Prostate gland (tissue), 2 donors: ENCODE measurements around the gene TSPAN10. TPM values are rescaled to one million over a fixed set of nuclear protein-coding genes. Genes with fewer than 3 reads are reported as not detected.

ENCODE experiments used
- DNase-seq: peaks from one replicate; pipeline ENCODE4 v3.0.0-alpha.2; 2019; ENCODE audit warnings: low spot score
- H3K27ac ChIP-seq, 2 donors: fragments of 200-600 bp; sonication (generic); 2 replicates each; pipeline ENCODE4 v1.5.1; 2017 to 2019
- H3K27me3 ChIP-seq: fragments of 200-600 bp; sonication (generic); replicated peaks from 2 replicates; pipeline ENCODE4 v1.5.1; 2019; ENCODE audit not compliant: insufficient read depth
- H3K36me3 ChIP-seq, 2 donors: fragments of 200-600 bp; sonication (generic); 1 replicate in 1 of 2; 2 replicates in 1 of 2; pipeline versions ENCODE4 v1.5.1 to v1.8.1; 2017 to 2019
- H3K4me1 ChIP-seq: fragments of 200-600 bp; sonication (generic); replicated peaks from 2 replicates; pipeline ENCODE4 v1.5.1; 2019
- H3K4me3 ChIP-seq, 2 donors: fragments of 200-600 bp; sonication (generic); 2 replicates each; pipeline ENCODE4 v1.5.1; 2017 to 2019
- H3K9me3 ChIP-seq: fragments of 200-600 bp; sonication (generic); 2 replicates; pipeline ENCODE4 v1.5.1; 2017
- CTCF ChIP-seq, 4 experiments: fragments of 200-600 bp in 2 of 4; fragments of 450-650 bp in 2 of 4; sonication (generic) in 2 of 4; IDR thresholded peaks; 1 replicate in 3 of 4; 2 replicates in 1 of 4; pipeline ENCODE4 v1.5.1; 2016 to 2019; ENCODE audit warnings: antibody characterized with exemption in 4 of 4, mild to moderate bottlenecking in 2 of 4, moderate library complexity in 2 of 4
- POLR2A ChIP-seq: fragments of 450-650 bp; IDR thresholded peaks from one replicate; pipeline ENCODE4 v1.6.1; 2016; ENCODE audit warnings: antibody characterized with exemption, mild to moderate bottlenecking
- POLR2AphosphoS5 ChIP-seq: sonication (generic); formaldehyde crosslinking; IDR thresholded peaks from one replicate; pipeline ENCODE4 v1.6.1; 2017; ENCODE audit warnings: antibody characterized with exemption
- WGBS: methylation state at CpG from one replicate; pipeline ENCODE4 v1.1.5; 2018; 5-methylcytosine and 5-hydroxymethylcytosine counted together
- intact Hi-C: fragments of 100-400 bp; cut with DNase I; formaldehyde crosslinking; loops from one replicate; pipeline ENCODE4 v1.14.2; 2022
- microRNA-seq: library from miRNA; unstranded; fragments of <30 nt; microRNA quantifications from one replicate; pipeline ENCODE4, GENCODE V29; 2016
- small RNA-seq, 2 donors: library from RNA; depleted of rRNA; stranded (forward); fragments of <200 nt; gene quantifications; one replicate each; pipeline ENCODE3, GENCODE V24; 2016
- total RNA-seq, 2 donors: library from RNA; depleted of rRNA; stranded (reverse); fragments of >200 nt; gene quantifications; one replicate each; pipeline ENCODE4 v1.1.0, GENCODE V29; 2016

TSPAN10 gene
- total RNA-seq, 2 donors from 2014 or later, result 2.5 to 2.9 TPM

GRCh38 chr17:81695801-81696200, 58.8 kb downstream of the TSPAN10 start:
- intact Hi-C loops, result no loop called here
- H3K4me3 ChIP-seq, result no peak overlapping the region
- no peaks in the 10 kb centered on the region for H3K4me1 ChIP-seq
- WGBS, result 85% methylated on average over 22 of the region's 22 CpGs
- TF ChIP-seq POLR2AphosphoS5 (no peak), CTCF (IDR thresholded peaks at IDR 0.05) (no peak), POLR2A (no peak)
- H3K36me3 ChIP-seq, result peaks cover 19 to 46% of the 10 kb centered on the region in 2 donors
- H3K27me3 ChIP-seq, result no peaks in the 10 kb centered on the region
- no peak overlapping the region for H3K27ac ChIP-seq
- H3K9me3 ChIP-seq, result no peaks in the 10 kb centered on the region
- no peak for DNase-seq

- WGBS, result 89% methylated on average over 35 of the region's 40 CpGs
- peaks cover 19 to 41% of the 10 kb centered on the region in 2 donors for H3K36me3 ChIP-seq
- no peaks in the 10 kb centered on the region for H3K27me3 ChIP-seq
These were observed 59.4 kb downstream of the TSPAN10 start for GRCh38 chr17:81696218-81696941.

GRCh38 chr17:81697261-81698044, 60.5 kb downstream of the TSPAN10 start:
- TF ChIP-seq POLR2A (no peak), CTCF (IDR thresholded peaks at IDR 0.05) (no peak), POLR2AphosphoS5 (no peak)
- Histone ChIP-seq H3K27ac (no peak overlapping the region), H3K4me3 (no peak overlapping the region), H3K36me3 (peaks cover 19 to 31% of the 10 kb centered on the region in 2 donors), H3K27me3 (no peaks in the 10 kb centered on the region), H3K9me3 (no peaks in the 10 kb centered on the region), H3K4me1 (peaks cover 16% of the 10 kb centered on the region)
- intact Hi-C loops, result no loop called here
- 85% methylated on average over 25 of the region's 25 CpGs for WGBS
- DNase-seq, result no peak

More at GRCh38 chr17:81696218-81696941, 59.4 kb downstream of the TSPAN10 start:
- no peak overlapping the region for H3K4me3 ChIP-seq
- intact Hi-C loops, result no loop called here
- TF ChIP-seq POLR2AphosphoS5, result no peak
- TF ChIP-seq CTCF (IDR thresholded peaks at IDR 0.05), result no peak
- TF ChIP-seq POLR2A, result no peak
- no peak for DNase-seq
- H3K9me3 ChIP-seq, result no peaks in the 10 kb centered on the region
- peaks cover 5% of the 10 kb centered on the region for H3K4me1 ChIP-seq
- H3K27ac ChIP-seq, result no peak overlapping the region

Small RNA genes lying within 50 kb of the gene (microRNA-seq; reads per million reads assigned to microRNA genes)
- gene MIR6786, result 0.59 reads per million

Small RNA genes lying within 50 kb of the gene (small RNA-seq; reads per million reads assigned to genes)
- gene MIR6786, result 0 reads per million in 2 donors

Other genes starting within 250 kb of the TSPAN10 start
- gene BAHCC1, start 241.7 kb upstream of the TSPAN10 start, total RNA-seq, result 10 to 100 TPM; 11.4 to 28.9 TPM
- gene ACTG1, start 124.4 kb upstream of the TSPAN10 start, total RNA-seq, result 1,000 to 10,000 TPM; 2,438 to 3,181 TPM
- 1 to 10 TPM; 3.1 to 5.6 TPM for gene FSCN2, start 108.8 kb upstream of the TSPAN10 start, total RNA-seq
- 10 to 100 TPM; 27.8 to 44.4 TPM for gene FAAP100, start 84.8 kb upstream of the TSPAN10 start, total RNA-seq
- gene NPLOC4, start 84 bp upstream of the TSPAN10 start, total RNA-seq, result 10 to 100 TPM; 40.1 to 84.8 TPM
- not detected for gene PDE6G, start 19.3 kb downstream of the TSPAN10 start, total RNA-seq
- 10 to 100 TPM; 52.5 to 59.2 TPM for gene OXLD1, start 29.4 kb downstream of the TSPAN10 start, total RNA-seq
- gene CCDC137, start 29.5 kb downstream of the TSPAN10 start, total RNA-seq, result 10 to 100 TPM; 18.5 to 27.7 TPM
- 10 to 100 TPM; 27.9 to 49.5 TPM for gene ARL16, start 46.6 kb downstream of the TSPAN10 start, total RNA-seq
- gene HGS, start 46.8 kb downstream of the TSPAN10 start, total RNA-seq, result 100 to 1,000 TPM; 102 to 167 TPM
- 10 to 100 TPM; 53.4 to 63.5 TPM for gene MRPL12, start 66.2 kb downstream of the TSPAN10 start, total RNA-seq
- 10 to 100 TPM; 39.1 to 39.4 TPM for gene SLC25A10, start 75.1 kb downstream of the TSPAN10 start, total RNA-seq
- gene GCGR, start 167.0 kb downstream of the TSPAN10 start, total RNA-seq, result under 1 TPM in 1 of 2 donors, not detected in 1; 0.97 TPM
- 100 to 1,000 TPM in 1 of 2 donors, 10 to 100 TPM in 1; 83.6 to 150 TPM for gene MCRIP1, start 196.1 kb downstream of the TSPAN10 start, total RNA-seq
- 1 to 10 TPM in 1 of 2 donors, not detected in 1; 1.6 TPM for gene PPP1R27, start 197.9 kb downstream of the TSPAN10 start, total RNA-seq
- gene P4HB, start 223.3 kb downstream of the TSPAN10 start, total RNA-seq, result 1,000 to 10,000 TPM in 1 of 2 donors, 100 to 1,000 TPM in 1; 509 to 2,101 TPM
- gene ARHGDIA, start 234.1 kb downstream of the TSPAN10 start, total RNA-seq, result 100 to 1,000 TPM; 193 to 274 TPM